ENCODE measurements around the gene JHY.

- TF ChIP-seq, protein P1, sequence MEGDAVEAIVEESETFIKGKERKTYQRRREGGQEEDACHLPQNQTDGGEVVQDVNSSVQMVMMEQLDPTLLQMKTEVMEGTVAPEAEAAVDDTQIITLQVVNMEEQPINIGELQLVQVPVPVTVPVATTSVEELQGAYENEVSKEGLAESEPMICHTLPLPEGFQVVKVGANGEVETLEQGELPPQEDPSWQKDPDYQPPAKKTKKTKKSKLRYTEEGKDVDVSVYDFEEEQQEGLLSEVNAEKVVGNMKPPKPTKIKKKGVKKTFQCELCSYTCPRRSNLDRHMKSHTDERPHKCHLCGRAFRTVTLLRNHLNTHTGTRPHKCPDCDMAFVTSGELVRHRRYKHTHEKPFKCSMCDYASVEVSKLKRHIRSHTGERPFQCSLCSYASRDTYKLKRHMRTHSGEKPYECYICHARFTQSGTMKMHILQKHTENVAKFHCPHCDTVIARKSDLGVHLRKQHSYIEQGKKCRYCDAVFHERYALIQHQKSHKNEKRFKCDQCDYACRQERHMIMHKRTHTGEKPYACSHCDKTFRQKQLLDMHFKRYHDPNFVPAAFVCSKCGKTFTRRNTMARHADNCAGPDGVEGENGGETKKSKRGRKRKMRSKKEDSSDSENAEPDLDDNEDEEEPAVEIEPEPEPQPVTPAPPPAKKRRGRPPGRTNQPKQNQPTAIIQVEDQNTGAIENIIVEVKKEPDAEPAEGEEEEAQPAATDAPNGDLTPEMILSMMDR (IDR thresholded peaks at IDR 0.05 in 8 of 11, conservative IDR thresholded peaks at IDR 0.05 in 3 of 11): no peak
- no peak for TF ChIP-seq POLR2AphosphoS5 (IDR thresholded peaks at IDR 0.05)
- TF ChIP-seq POLR2A (IDR thresholded peaks at IDR 0.05): no peak
Measured at GRCh38 chr11:123000721-123001120, 118.2 kb downstream of the JHY start.

All from spleen (tissue), 7 donors.